B cell (primary cell): ENCODE results near the gene RBL1. TPM values are rescaled to one million over a fixed set of nuclear protein-coding genes. Genes with fewer than 3 reads are reported as not detected.
A peak's percentile ranks its signal among the peaks of the same experiment; 100 is the strongest.

Experiments used
- ATAC-seq: fragments of 200-7000 bp; cut with Tn5 transposase; one replicate; pipeline ENCODE4 v1.10.0; 2021; ENCODE audit warnings: low read depth, mild to moderate bottlenecking, moderate number of reproducible peaks, moderate library complexity
- CTCF ChIA-PET: fragments of 350-600 bp; sonication (Branson Sonifier 250); formaldehyde crosslinking; loops from one replicate; lab custom pipeline; 2021; ENCODE audit warnings: antibody characterized with exemption, inconsistent platforms; lab: Charles Lee
- POLR2A ChIA-PET: fragments of 350-600 bp; sonication (Branson Sonifier 250); formaldehyde crosslinking; loops from one replicate; lab custom pipeline; 2021; ENCODE audit warnings: antibody characterized with exemption; lab: Charles Lee
- DNase-seq: peaks from one replicate; pipeline ENCODE4 v3.0.0; 2013
- H2AFZ ChIP-seq: 2 replicates; pipeline ENCODE4 v1.6.1; 2012; ENCODE audit warnings: mild to moderate bottlenecking, low read depth, low read length; ENCODE audit not compliant: insufficient read depth, poor library complexity, severe bottlenecking
- H3K27ac ChIP-seq, 2 donors: 1 replicate in 1 of 2; 2 replicates in 1 of 2; pipeline ENCODE4 v1.5.1; 2012 to 2013; ENCODE audit warnings: low read length in 2 of 2, mild to moderate bottlenecking in 2 of 2, moderate library complexity in 1 of 2
- H3K27me3 ChIP-seq, 4 experiments: fragments of 200-600 bp in 1 of 4; sonication (generic) in 1 of 4; replicated peaks in 1 of 4; 1 replicate in 2 of 4; 2 replicates in 2 of 4; pipeline versions ENCODE4 v1.6.1 to v1.7.0; 2013 to 2016; ENCODE audit warnings: low read length in 3 of 4, mild to moderate bottlenecking in 2 of 4, mixed read lengths in 1 of 4, moderate library complexity in 1 of 4; ENCODE audit not compliant: insufficient read depth in 4 of 4, control insufficient read depth in 3 of 4; ENCODE audit errors: control extremely low read depth in 1 of 4
- H3K36me3 ChIP-seq, 2 experiments: replicated peaks in 1 of 2; 1 replicate in 1 of 2; 2 replicates in 1 of 2; pipeline versions ENCODE4 v1.6.1 to v1.7.1; 2013; ENCODE audit warnings: low read length in 1 of 2; ENCODE audit not compliant: insufficient read depth in 2 of 2, control insufficient read depth in 1 of 2; ENCODE audit errors: control extremely low read depth in 1 of 2, extremely low read depth in 1 of 2
- H3K4me1 ChIP-seq, 2 donors: fragments of 200-600 bp in 1 of 2; sonication (generic) in 1 of 2; 1 replicate in 1 of 2; 2 replicates in 1 of 2; pipeline versions ENCODE4 v1.5.1 to v1.6.1; 2013 to 2017; ENCODE audit warnings: low read length in 2 of 2; ENCODE audit not compliant: control insufficient read depth in 2 of 2, insufficient read depth in 2 of 2
- H3K4me2 ChIP-seq: replicated peaks from 2 replicates; pipeline ENCODE3; 2012; ENCODE audit warnings: mild to moderate bottlenecking, low read depth, low read length; ENCODE audit not compliant: poor library complexity, severe bottlenecking
- H3K4me3 ChIP-seq, 5 experiments: fragments of 200-600 bp in 1 of 5; sonication (generic) in 1 of 5; 1 replicate in 3 of 5; 2 replicates in 2 of 5; pipeline versions ENCODE4 v1.5.1 to v1.7.0; 2011 to 2016; ENCODE audit warnings: low read length in 4 of 5, mild to moderate bottlenecking in 4 of 5, low read depth in 2 of 5, control low read depth in 1 of 5, moderate library complexity in 1 of 5; ENCODE audit not compliant: insufficient read depth in 1 of 5; ENCODE audit errors: control extremely low read depth in 1 of 5, extremely low read depth in 1 of 5
- H3K79me2 ChIP-seq: fragments of 200-600 bp; sonication (generic); one replicate; pipeline ENCODE4 v1.6.0; 2016; ENCODE audit warnings: low read length; ENCODE audit not compliant: control insufficient read depth, insufficient read depth
- H3K9ac ChIP-seq: fragments of 200-600 bp; sonication (generic); 2 replicates; pipeline ENCODE4 v1.6.1; 2017; ENCODE audit warnings: mild to moderate bottlenecking, low read length, moderate library complexity
- H3K9me3 ChIP-seq, 3 donors: one replicate each; pipeline versions ENCODE4 v1.6.1 to v1.7.1; 2013; ENCODE audit warnings: low read length in 2 of 3; ENCODE audit not compliant: control insufficient read depth in 2 of 3, insufficient read depth in 1 of 3; ENCODE audit errors: control extremely low read depth in 1 of 3
- H4K20me1 ChIP-seq: 2 replicates; pipeline ENCODE4 v1.6.0; 2012; ENCODE audit warnings: mild to moderate bottlenecking, low read length; ENCODE audit not compliant: insufficient read depth, control insufficient read depth, poor library complexity, severe bottlenecking
- H3K27ac Mint-ChIP-seq: one replicate; pipeline ENCODE4 v1.8.0; 2021; ENCODE audit warnings: mixed read lengths
- H3K27me3 Mint-ChIP-seq: one replicate; pipeline ENCODE4 v1.8.0; 2021; ENCODE audit warnings: mixed read lengths
- H3K4me1 Mint-ChIP-seq: one replicate; pipeline ENCODE4 v1.8.0; 2021; ENCODE audit warnings: mixed read lengths
- H3K4me3 Mint-ChIP-seq: one replicate; pipeline ENCODE4 v1.8.0; 2021; ENCODE audit warnings: mixed read lengths
- H3K9me3 Mint-ChIP-seq: one replicate; pipeline ENCODE4 v1.8.0; 2022; ENCODE audit warnings: mixed read lengths; ENCODE audit not compliant: insufficient read depth
- EZH2 ChIP-seq: IDR thresholded peaks from 2 replicates; pipeline ENCODE4 v1.6.1; 2012; ENCODE audit warnings: borderline replicate concordance, low read depth, mild to moderate bottlenecking, moderate library complexity, low read length; ENCODE audit not compliant: insufficient read depth, poor library complexity, severe bottlenecking
- WGBS: methylation state at CpG from one replicate; pipeline ENCODE4 v1.1.5; 2013; ENCODE audit warnings: missing lambda C conversion rate; ENCODE audit not compliant: insufficient coverage; 5-methylcytosine and 5-hydroxymethylcytosine counted together
- intact Hi-C: fragments of 100-400 bp; cut with micrococcal nuclease; formaldehyde crosslinking; loops from one replicate; pipeline ENCODE4 v1.10.0; 2022
- polyA plus RNA-seq: library from polyadenylated mRNA; depleted of rRNA; stranded (reverse); fragments of >200 nt; gene quantifications from 2 replicates; pipeline ENCODE4 v1.2.3, GENCODE V29; 2012
- total RNA-seq, 2 donors: library from RNA; stranded (reverse); fragments of 120-200 nt in 1 of 2; gene quantifications; 1 replicate in 1 of 2; 2 replicates in 1 of 2; pipeline versions ENCODE4 v1.2.3 to v1.2.4, GENCODE V29; 2013 to 2022
- TF ChIP-seq, protein P1 (sequence below): fragments of 200-600 bp; IDR thresholded peaks from one replicate; pipeline ENCODE4 v1.8.0; 2022; ENCODE audit warnings: antibody characterized with exemption, mild to moderate bottlenecking

RBL1 gene
- total and polyA plus RNA-seq, 2 donors (not counting 1 experiment from before 2014, with no cell fraction given): 8.1 to 27.8 TPM

GRCh38 chr20:36989797-36990196 lies 106.0 kb downstream of the RBL1 start:
- H3K27ac Mint-ChIP-seq: no peak overlapping the region
- no peaks in the 10 kb centered on the region for H3K27me3 ChIP-seq
- no peak overlapping the region for H3K4me3 Mint-ChIP-seq
- no peak overlapping the region for H3K27ac ChIP-seq
- no peak overlapping the region for H3K4me2 ChIP-seq
- H3K9ac ChIP-seq: no peak overlapping the region
- H3K36me3 ChIP-seq: peaks cover 0 to 2% of the 10 kb centered on the region in 2 experiments
- H3K9me3 Mint-ChIP-seq: peaks cover 2% of the 10 kb centered on the region
- peaks cover 6 to 8% of the 10 kb centered on the region in 2 donors for H3K4me1 ChIP-seq
- H4K20me1 ChIP-seq: no peaks in the 10 kb centered on the region
- peaks cover 10% of the 10 kb centered on the region for H3K4me1 Mint-ChIP-seq
- no peaks in the 10 kb centered on the region for H3K79me2 ChIP-seq
- 100% methylated on average over 2 of the region's 6 CpGs for WGBS
- no peak for DNase-seq
- CTCF ChIA-PET: interaction anchor here (0.6 kb wide), 1 partner anchor 398 kb away, joined by 4 read pairs; no protein-coding TSS in a partner anchor
- POLR2A ChIA-PET: no interaction called here
- H3K4me3 ChIP-seq: no peak overlapping the region
- no peaks in the 10 kb centered on the region for H3K27me3 Mint-ChIP-seq
- no peak overlapping the region for H2AFZ ChIP-seq
- H3K9me3 ChIP-seq: peaks cover 0 to 8% (median 7%) of the 10 kb centered on the region in 3 donors
- no peak for TF ChIP-seq EZH2
- no peak for ATAC-seq
- intact Hi-C loops: no loop called here

GRCh38 chr20:36988494-36988966 lies 107.3 kb downstream of the RBL1 start:
- no peaks in the 10 kb centered on the region for H3K79me2 ChIP-seq
- ATAC-seq (no peak), DNase-seq (no peak)
- peaks cover 2% of the 10 kb centered on the region for H3K9me3 Mint-ChIP-seq
- no peak overlapping the region for H3K27ac Mint-ChIP-seq
- H3K4me3 Mint-ChIP-seq: no peak overlapping the region
- ChIA-PET CTCF (no interaction called here), POLR2A (no interaction called here)
- H3K4me1 Mint-ChIP-seq: peaks cover 15% of the 10 kb centered on the region
- TF ChIP-seq, protein P1, sequence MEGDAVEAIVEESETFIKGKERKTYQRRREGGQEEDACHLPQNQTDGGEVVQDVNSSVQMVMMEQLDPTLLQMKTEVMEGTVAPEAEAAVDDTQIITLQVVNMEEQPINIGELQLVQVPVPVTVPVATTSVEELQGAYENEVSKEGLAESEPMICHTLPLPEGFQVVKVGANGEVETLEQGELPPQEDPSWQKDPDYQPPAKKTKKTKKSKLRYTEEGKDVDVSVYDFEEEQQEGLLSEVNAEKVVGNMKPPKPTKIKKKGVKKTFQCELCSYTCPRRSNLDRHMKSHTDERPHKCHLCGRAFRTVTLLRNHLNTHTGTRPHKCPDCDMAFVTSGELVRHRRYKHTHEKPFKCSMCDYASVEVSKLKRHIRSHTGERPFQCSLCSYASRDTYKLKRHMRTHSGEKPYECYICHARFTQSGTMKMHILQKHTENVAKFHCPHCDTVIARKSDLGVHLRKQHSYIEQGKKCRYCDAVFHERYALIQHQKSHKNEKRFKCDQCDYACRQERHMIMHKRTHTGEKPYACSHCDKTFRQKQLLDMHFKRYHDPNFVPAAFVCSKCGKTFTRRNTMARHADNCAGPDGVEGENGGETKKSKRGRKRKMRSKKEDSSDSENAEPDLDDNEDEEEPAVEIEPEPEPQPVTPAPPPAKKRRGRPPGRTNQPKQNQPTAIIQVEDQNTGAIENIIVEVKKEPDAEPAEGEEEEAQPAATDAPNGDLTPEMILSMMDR: no peak
- TF ChIP-seq EZH2: no peak
- peaks cover 0 to 2% (median 0%) of the 10 kb centered on the region in 4 experiments for H3K27me3 ChIP-seq
- H3K36me3 ChIP-seq: no peaks in the 10 kb centered on the region
- no peaks in the 10 kb centered on the region for H4K20me1 ChIP-seq
- H3K9me3 ChIP-seq: peaks cover 0 to 8% (median 5%) of the 10 kb centered on the region in 3 donors
- H3K27me3 Mint-ChIP-seq: no peaks in the 10 kb centered on the region
- H2AFZ ChIP-seq: peak overlapping the region; percentile 9
- no CpG with 5 or more reads among the region's 3 CpGs for WGBS
- no peak overlapping the region for H3K27ac ChIP-seq
- H3K4me2 ChIP-seq: no peak overlapping the region
- intact Hi-C loops: no loop called here
- H3K9ac ChIP-seq: no peak overlapping the region
- H3K4me1 ChIP-seq: peaks cover 10 to 13% of the 10 kb centered on the region in 2 donors
- H3K4me3 ChIP-seq: no peak overlapping the region
